Mucosa of descending colon (tissue), 3 donors: Measurements from ENCODE around the gene RFX1. TPM values are rescaled to one million over a fixed set of nuclear protein-coding genes. Genes with fewer than 3 reads are reported as not detected.

Experiments used
- ATAC-seq: fragments of 200-7000 bp; cut with Tn5 transposase; one replicate; pipeline ENCODE4 v1.9.1; 2020; ENCODE audit warnings: mild to moderate bottlenecking, moderate library complexity
- DNase-seq, 3 donors: peaks; one replicate each; pipeline ENCODE4 v3.0.0-alpha.2; 2020
- H3K36me3 ChIP-seq: fragments of 200-600 bp; one replicate; pipeline ENCODE4 v1.8.0; 2021; ENCODE audit warnings: low read depth, mild to moderate bottlenecking
- H3K4me1 ChIP-seq: fragments of 200-600 bp; one replicate; pipeline ENCODE4 v1.8.0; 2021; ENCODE audit warnings: low read depth, mild to moderate bottlenecking
- H3K4me3 ChIP-seq: fragments of 200-600 bp; one replicate; pipeline ENCODE4 v1.8.0; 2021; ENCODE audit warnings: mild to moderate bottlenecking
- H3K9me3 ChIP-seq: fragments of 200-600 bp; one replicate; pipeline ENCODE4 v1.8.0; 2021; ENCODE audit warnings: mild to moderate bottlenecking
- intact Hi-C, 2 donors: fragments of 100-400 bp; cut with DNase I in 1 of 2; cut with micrococcal nuclease in 1 of 2; formaldehyde crosslinking; loops; one replicate each; pipeline versions ENCODE4 v1.11.0 to v1.11.1; 2022; cut with DNase I, micrococcal nuclease
- total RNA-seq, 3 donors: library from RNA; stranded (reverse); fragmentation: NEBNext Ultra II Directional in 2 of 3; extraction: Animal tissue kit (Norgen Biotek cat#: 25700) in 2 of 3; gene quantifications; one replicate each; pipeline versions ENCODE4 v1.2.1 to v1.2.4, GENCODE V29; 2021 to 2023
- TF ChIP-seq, protein P1 (sequence below): fragments of 200-600 bp; IDR thresholded peaks from one replicate; pipeline ENCODE4 v1.8.0; 2022; ENCODE audit warnings: antibody characterized with exemption, mild to moderate bottlenecking
- donor health status: DM: no; HTN: no; CAD: no; lungs with moderate emphysema.
- donor health status: DM: no; HTN: no; CAD: no.
- donor health status: DM: no; HTN: yes; CAD: no.

The RFX1 gene
- total RNA-seq, 3 donors from 2014 or later = 15.8 to 17.9 (median 17.1) TPM

DNA sequence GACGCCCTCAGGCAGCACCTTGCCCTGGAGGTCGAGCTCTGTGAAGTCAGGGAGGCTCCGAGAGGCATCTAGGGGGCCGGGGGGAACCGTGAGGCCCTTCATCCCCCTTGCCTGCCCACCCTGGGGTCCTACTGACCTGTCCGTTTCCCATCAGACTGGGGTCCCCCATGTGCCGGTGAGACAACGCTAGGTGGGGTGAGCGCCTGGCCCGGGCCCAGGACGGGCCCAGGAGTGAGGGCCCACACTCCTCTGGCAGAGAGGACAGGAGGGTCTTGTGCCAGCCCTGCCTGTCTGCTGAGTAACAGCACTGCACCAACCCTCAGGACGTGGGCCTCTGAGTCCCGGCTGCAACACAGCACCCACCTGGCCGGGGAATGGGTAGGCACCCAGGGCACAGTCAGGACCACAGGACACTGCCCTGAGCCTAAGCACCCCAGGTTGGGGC is 39.4 kb downstream of the RFX1 start:
- TF ChIP-seq, protein P1, sequence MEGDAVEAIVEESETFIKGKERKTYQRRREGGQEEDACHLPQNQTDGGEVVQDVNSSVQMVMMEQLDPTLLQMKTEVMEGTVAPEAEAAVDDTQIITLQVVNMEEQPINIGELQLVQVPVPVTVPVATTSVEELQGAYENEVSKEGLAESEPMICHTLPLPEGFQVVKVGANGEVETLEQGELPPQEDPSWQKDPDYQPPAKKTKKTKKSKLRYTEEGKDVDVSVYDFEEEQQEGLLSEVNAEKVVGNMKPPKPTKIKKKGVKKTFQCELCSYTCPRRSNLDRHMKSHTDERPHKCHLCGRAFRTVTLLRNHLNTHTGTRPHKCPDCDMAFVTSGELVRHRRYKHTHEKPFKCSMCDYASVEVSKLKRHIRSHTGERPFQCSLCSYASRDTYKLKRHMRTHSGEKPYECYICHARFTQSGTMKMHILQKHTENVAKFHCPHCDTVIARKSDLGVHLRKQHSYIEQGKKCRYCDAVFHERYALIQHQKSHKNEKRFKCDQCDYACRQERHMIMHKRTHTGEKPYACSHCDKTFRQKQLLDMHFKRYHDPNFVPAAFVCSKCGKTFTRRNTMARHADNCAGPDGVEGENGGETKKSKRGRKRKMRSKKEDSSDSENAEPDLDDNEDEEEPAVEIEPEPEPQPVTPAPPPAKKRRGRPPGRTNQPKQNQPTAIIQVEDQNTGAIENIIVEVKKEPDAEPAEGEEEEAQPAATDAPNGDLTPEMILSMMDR = no peak
- ATAC-seq = no peak
- no peaks in the 10 kb centered on the region for H3K9me3 ChIP-seq
- H3K4me1 ChIP-seq = no peaks in the 10 kb centered on the region
- no peak overlapping the region for H3K4me3 ChIP-seq
- H3K36me3 ChIP-seq = peaks cover 3% of the 10 kb centered on the region
- no peak for DNase-seq
- intact Hi-C loops = no loop called here

DNA sequence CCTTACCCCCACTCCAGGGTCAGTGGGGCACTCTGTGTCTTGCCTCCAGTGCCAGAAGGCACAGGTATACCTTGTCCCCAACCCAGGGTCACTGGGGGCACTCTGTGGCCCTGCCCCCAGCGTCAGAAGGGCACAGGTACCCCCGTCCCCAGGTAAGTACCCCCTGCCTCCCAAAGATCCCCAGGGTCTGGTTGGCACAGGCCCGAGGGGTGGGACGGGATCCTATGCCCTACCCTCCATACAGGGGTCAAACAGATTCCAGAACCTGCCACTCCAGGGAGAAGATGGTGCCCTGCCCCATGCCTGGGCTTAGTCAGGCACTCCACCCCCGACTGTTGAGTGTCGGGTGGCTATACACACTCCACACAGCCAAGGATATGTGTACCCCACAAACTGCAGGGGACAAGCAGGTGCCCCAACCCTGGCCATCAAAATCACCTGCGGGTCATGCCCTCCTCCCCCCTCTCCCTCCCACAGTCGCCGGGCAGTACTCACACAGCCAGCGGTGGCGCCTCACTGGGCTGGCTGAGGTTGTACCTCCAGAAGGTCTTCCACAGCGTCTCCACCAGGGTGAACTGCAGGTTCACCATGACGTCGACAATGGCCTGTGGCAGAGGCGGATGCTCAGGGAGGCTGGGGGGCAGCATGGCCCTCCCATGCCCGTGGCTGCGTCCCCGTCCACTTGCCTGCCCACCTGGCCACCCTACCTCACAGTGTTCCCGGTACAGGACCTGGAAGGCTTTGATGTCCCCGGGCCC is 40.0 kb downstream of the RFX1 start:
- no peak for ATAC-seq
- no peak for DNase-seq
- Histone ChIP-seq H3K4me1 (no peaks in the 10 kb centered on the region), H3K4me3 (no peak overlapping the region), H3K9me3 (no peaks in the 10 kb centered on the region), H3K36me3 (peaks cover 3% of the 10 kb centered on the region)
- TF ChIP-seq, protein P1 = no peak
- intact Hi-C loops = no loop called here

DNA sequence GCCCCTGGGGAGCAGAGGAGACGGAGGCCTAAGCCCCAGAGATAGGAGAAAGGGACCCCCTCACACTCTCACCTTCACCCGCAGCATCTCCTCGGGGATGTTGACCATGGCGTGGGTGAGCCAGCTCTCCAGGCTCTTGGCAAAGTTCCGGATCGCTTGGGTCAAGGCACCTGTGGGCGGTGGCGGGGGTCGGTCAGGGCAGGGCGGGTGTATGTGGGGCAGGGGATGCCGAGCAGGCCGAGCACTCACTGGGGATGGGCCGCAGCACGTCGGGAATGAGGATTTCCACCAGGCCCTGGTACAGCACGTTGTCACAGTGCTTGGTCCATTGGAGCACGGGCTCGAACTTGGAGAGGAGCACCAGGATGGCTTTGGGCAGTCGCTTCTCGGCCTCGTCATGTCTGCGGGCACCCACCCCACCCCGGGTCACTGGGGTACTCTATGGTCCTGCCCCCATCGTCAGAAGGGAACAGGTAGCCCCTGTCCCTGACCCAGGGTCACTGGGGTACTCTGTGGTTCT is 40.7 kb downstream of the RFX1 start:
- H3K36me3 ChIP-seq = peaks cover 3% of the 10 kb centered on the region

DNA sequence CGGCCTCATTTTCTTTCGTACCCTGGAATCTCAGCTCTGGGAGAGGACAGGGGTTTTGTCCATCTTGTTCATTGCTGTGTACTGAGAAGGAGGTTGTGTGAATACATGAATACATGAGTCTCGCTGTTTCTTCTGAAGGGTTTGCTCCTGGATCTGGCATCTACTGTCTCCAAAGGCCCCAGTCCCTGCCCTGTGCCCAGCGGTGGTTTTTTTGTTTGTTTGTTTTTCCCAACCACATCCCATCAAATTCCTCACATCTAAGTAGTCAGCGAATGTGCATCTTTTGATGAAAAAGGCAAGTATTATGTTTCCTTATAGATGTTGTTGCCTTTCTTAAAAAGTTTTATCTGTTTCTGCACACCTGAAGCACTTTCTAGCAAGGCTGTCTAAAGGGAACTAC is 41.3 kb downstream of the RFX1 start:
- H3K9me3 ChIP-seq = no peaks in the 10 kb centered on the region
- TF ChIP-seq, protein P1 = no peak
- peaks cover 3% of the 10 kb centered on the region for H3K36me3 ChIP-seq
- DNase-seq = no peak
- ATAC-seq = no peak
- H3K4me3 ChIP-seq = no peak overlapping the region
- intact Hi-C loops = no loop called here
- H3K4me1 ChIP-seq = no peaks in the 10 kb centered on the region

More for the DNA sequence above, 40.7 kb downstream of the RFX1 start:
- no peaks in the 10 kb centered on the region for H3K4me1 ChIP-seq
- TF ChIP-seq, protein P1 = no peak
- intact Hi-C loops = no loop called here
- DNase-seq (no peak), ATAC-seq (no peak)
- H3K9me3 ChIP-seq = no peaks in the 10 kb centered on the region
- H3K4me3 ChIP-seq = no peak overlapping the region

DNA sequence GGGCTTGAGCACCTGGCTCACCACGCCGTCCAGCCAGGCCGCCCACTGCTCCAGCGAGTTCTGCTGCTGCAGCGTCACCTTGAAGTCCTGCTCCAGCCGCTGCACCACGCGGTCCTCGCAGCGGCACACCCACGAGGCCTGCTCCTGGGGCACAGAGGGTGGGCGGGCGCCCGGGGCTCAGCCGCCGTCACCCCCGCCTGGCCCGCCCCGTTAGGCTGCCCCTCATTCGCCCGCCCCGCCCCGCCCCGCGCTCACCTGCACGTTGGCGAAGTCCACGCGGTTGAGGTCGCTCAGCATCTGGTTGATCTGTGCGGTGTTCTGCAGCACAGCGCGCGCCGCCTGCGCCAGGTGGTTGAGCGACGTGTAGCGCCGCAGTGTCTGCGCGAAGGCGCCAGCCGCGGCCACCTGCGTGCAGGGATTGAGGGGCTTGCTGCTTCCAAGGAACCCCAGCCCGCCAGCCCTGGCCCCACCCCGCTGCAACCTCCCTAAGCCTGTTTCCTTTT is 42.5 kb downstream of the RFX1 start:
- Histone ChIP-seq H3K4me3 (no peak overlapping the region), H3K4me1 (no peaks in the 10 kb centered on the region), H3K9me3 (no peaks in the 10 kb centered on the region), H3K36me3 (peaks cover 3% of the 10 kb centered on the region)
- TF ChIP-seq, protein P1 = no peak
- DNase-seq = peak in 1 of 3 donors; percentile 46
- intact Hi-C loops = no loop called here
- ATAC-seq = peak; percentile 2
